H9 (cell line): ENCODE measurements around the gene XPR1. TPM values are rescaled to one million over a fixed set of nuclear protein-coding genes. Genes with fewer than 3 reads are reported as not detected.

Experiments used
- DNase-seq: peaks from one replicate; pipeline ENCODE4 v3.0.0-alpha.2; 2017
- H2AFZ ChIP-seq: one replicate; pipeline ENCODE4 v1.6.1; 2013; ENCODE audit warnings: mild to moderate bottlenecking, low read length, control low read depth, moderate library complexity
- H2AK5ac ChIP-seq: 2 replicates; pipeline ENCODE4 v1.6.1; 2013; ENCODE audit warnings: low read length, control low read depth, mixed read lengths; ENCODE audit not compliant: insufficient read length
- H2BK120ac ChIP-seq: one replicate; pipeline ENCODE4 v1.6.1; 2013; ENCODE audit warnings: low read depth, mild to moderate bottlenecking, low read length, control low read depth, inconsistent platforms; ENCODE audit not compliant: poor library complexity, severe bottlenecking
- H2BK12ac ChIP-seq: 2 replicates; pipeline ENCODE4 v1.6.1; 2013; ENCODE audit warnings: low read length, control low read depth, mixed read lengths, low read depth; ENCODE audit not compliant: insufficient read length
- H2BK15ac ChIP-seq: 2 replicates; pipeline ENCODE4 v1.6.1; 2013; ENCODE audit warnings: low read depth, low read length, control low read depth
- H2BK20ac ChIP-seq: one replicate; pipeline ENCODE4 v1.6.1; 2013; ENCODE audit warnings: low read depth, mild to moderate bottlenecking, low read length, control low read depth, inconsistent platforms; ENCODE audit not compliant: poor library complexity, severe bottlenecking
- H2BK5ac ChIP-seq: 2 replicates; pipeline ENCODE4 v1.6.1; 2013; ENCODE audit warnings: low read length, control low read depth, mixed read lengths; ENCODE audit not compliant: insufficient read length
- H3K14ac ChIP-seq: 2 replicates; pipeline ENCODE4 v1.6.1; 2013; ENCODE audit warnings: low read length, control low read depth; ENCODE audit not compliant: insufficient read depth
- H3K18ac ChIP-seq: 2 replicates; pipeline ENCODE4 v1.6.1; 2013; ENCODE audit warnings: low read depth, mild to moderate bottlenecking, mixed read lengths, low read length, control low read depth; ENCODE audit not compliant: insufficient read length
- H3K23ac ChIP-seq: 2 replicates; pipeline ENCODE4 v1.6.1; 2013; ENCODE audit warnings: low read length, control low read depth, mixed read lengths, low read depth; ENCODE audit not compliant: insufficient read length
- H3K23me2 ChIP-seq: 2 replicates; pipeline ENCODE4 v1.6.1; 2013; ENCODE audit warnings: low read depth, mild to moderate bottlenecking, mixed read lengths, low read length, control low read depth; ENCODE audit not compliant: insufficient read length, poor library complexity, severe bottlenecking
- H3K27ac ChIP-seq: 2 replicates; pipeline ENCODE4 v1.5.1; 2013; ENCODE audit warnings: low read length, control low read depth, mixed read lengths, low read depth; ENCODE audit not compliant: insufficient read length
- H3K27me3 ChIP-seq: 2 replicates; pipeline ENCODE4 v1.6.1; 2013; ENCODE audit warnings: low read length, control low read depth, inconsistent platforms; ENCODE audit not compliant: insufficient read depth
- H3K4ac ChIP-seq: 2 replicates; pipeline ENCODE4 v1.6.1; 2013; ENCODE audit warnings: low read depth, mild to moderate bottlenecking, control low read depth, inconsistent platforms, low read length, moderate library complexity
- H3K4me1 ChIP-seq: 2 replicates; pipeline ENCODE4 v1.6.1; 2013; ENCODE audit warnings: low read length, control low read depth, inconsistent platforms; ENCODE audit not compliant: insufficient read depth
- H3K4me2 ChIP-seq: 2 replicates; pipeline ENCODE4 v1.6.1; 2013; ENCODE audit warnings: low read length, control low read depth, mixed read lengths; ENCODE audit not compliant: insufficient read length, insufficient read depth
- H3K56ac ChIP-seq: 2 replicates; pipeline ENCODE4 v1.6.1; 2013; ENCODE audit warnings: low read depth, mild to moderate bottlenecking, mixed read lengths, low read length, control low read depth; ENCODE audit not compliant: insufficient read length
- H3K79me1 ChIP-seq: 2 replicates; pipeline ENCODE4 v1.6.1; 2013; ENCODE audit warnings: low read depth, mild to moderate bottlenecking, moderate library complexity, low read length, control low read depth, inconsistent platforms; ENCODE audit not compliant: insufficient read depth, poor library complexity, severe bottlenecking
- H3K79me2 ChIP-seq: 2 replicates; pipeline ENCODE4 v1.6.1; 2013; ENCODE audit warnings: low read length, control low read depth, inconsistent platforms; ENCODE audit not compliant: insufficient read depth
- H3K9ac ChIP-seq: 2 replicates; pipeline ENCODE4 v1.6.1; 2013; ENCODE audit warnings: low read length, control low read depth, mixed read lengths; ENCODE audit not compliant: insufficient read length; ENCODE audit errors: extremely low read depth
- H3K9me3 ChIP-seq: one replicate; pipeline ENCODE4 v1.6.1; 2013; ENCODE audit warnings: low read depth, low read length, inconsistent platforms; ENCODE audit not compliant: control insufficient read depth
- H3T11ph ChIP-seq: one replicate; pipeline ENCODE4 v1.6.1; 2013; ENCODE audit warnings: mild to moderate bottlenecking, low read length, control low read depth, inconsistent platforms
- H4K20me1 ChIP-seq: one replicate; pipeline ENCODE4 v1.6.1; 2013; ENCODE audit not compliant: control insufficient read depth, insufficient read length, insufficient read depth
- H4K5ac ChIP-seq: 2 replicates; pipeline ENCODE4 v1.6.1; 2013; ENCODE audit warnings: low read depth, mild to moderate bottlenecking, mixed read lengths, low read length, control low read depth; ENCODE audit not compliant: insufficient read length
- H4K8ac ChIP-seq: replicated peaks from 2 replicates; pipeline ENCODE4 v1.6.1; 2013; ENCODE audit warnings: low read length, control low read depth, mixed read lengths, low read depth; ENCODE audit not compliant: insufficient read length
- H4K91ac ChIP-seq: 2 replicates; pipeline ENCODE4 v1.6.1; 2013; ENCODE audit warnings: low read depth, mild to moderate bottlenecking, moderate library complexity, mixed read lengths, low read length, control low read depth; ENCODE audit not compliant: insufficient read length
- H3K27ac Mint-ChIP-seq, 3 experiments: 2 replicates in 2 of 3; 3 replicates in 1 of 3; pipeline ENCODE4 v1.8.0; 2020 to 2021; ENCODE audit warnings: mixed read lengths in 3 of 3, mild to moderate bottlenecking in 1 of 3, moderate library complexity in 1 of 3
- H3K27me3 Mint-ChIP-seq: 2 replicates; pipeline ENCODE4 v1.8.0; 2021; ENCODE audit warnings: low read depth, mild to moderate bottlenecking, moderate library complexity, mixed read lengths
- H3K36me3 Mint-ChIP-seq, 3 experiments: 2 replicates in 2 of 3; 3 replicates in 1 of 3; pipeline ENCODE4 v1.8.0; 2020 to 2021; ENCODE audit warnings: low read depth in 3 of 3, mixed read lengths in 3 of 3; ENCODE audit not compliant: insufficient read depth in 1 of 3
- H3K4me1 Mint-ChIP-seq, 2 experiments: 2 replicates each; pipeline ENCODE4 v1.8.0; 2020; ENCODE audit warnings: mixed read lengths in 2 of 2
- H3K4me3 Mint-ChIP-seq, 2 experiments: 2 replicates in 1 of 2; 3 replicates in 1 of 2; pipeline ENCODE4 v1.8.0; 2020 to 2021; ENCODE audit warnings: mild to moderate bottlenecking in 2 of 2, mixed read lengths in 2 of 2, moderate library complexity in 1 of 2
- H3K9me3 Mint-ChIP-seq, 2 experiments: 2 replicates in 1 of 2; 3 replicates in 1 of 2; pipeline ENCODE4 v1.8.0; 2020; ENCODE audit warnings: mild to moderate bottlenecking in 2 of 2, mixed read lengths in 2 of 2, moderate library complexity in 1 of 2
- CTCF ChIP-seq: fragments of 200-600 bp; sonication (generic); conservative IDR thresholded peaks from 3 replicates; pipeline ENCODE4 v1.8.0; 2021; ENCODE audit warnings: antibody characterized with exemption, mild to moderate bottlenecking
- WGBS: extraction: QIAGEN DNeasy Blood & Tissue Kit; methylation state at CpG from one replicate; pipeline ENCODE4 v1.1.7; 2013; ENCODE audit warnings: missing lambda C conversion rate, low lambda C conversion rate, mixed read lengths; ENCODE audit not compliant: insufficient read length; ENCODE audit errors: extremely low coverage; 5-methylcytosine and 5-hydroxymethylcytosine counted together
- total RNA-seq: library from RNA; stranded (reverse); gene quantifications from 2 replicates; pipeline ENCODE4 v1.2.1, GENCODE V29; 2021

The XPR1 gene
- total RNA-seq, 1 experiment from 2014 or later = 34.1 TPM

- peak overlapping the region in 1 of 3 experiments; percentile 27; a peak in 1 of 7 replicates for H3K27ac Mint-ChIP-seq
- no peak overlapping the region for H2AK5ac ChIP-seq
- H3K4me1 ChIP-seq = no peaks in the 10 kb centered on the region
- H3K14ac ChIP-seq = no peak overlapping the region
- H3K4me1 Mint-ChIP-seq = no peaks in the 10 kb centered on the region
- H2BK5ac ChIP-seq = no peak overlapping the region
- no peaks in the 10 kb centered on the region for H3K27me3 Mint-ChIP-seq
- no peak overlapping the region for H3T11ph ChIP-seq
- no peaks in the 10 kb centered on the region for H3K79me1 ChIP-seq
- no peaks in the 10 kb centered on the region for H3K23me2 ChIP-seq
- H4K8ac ChIP-seq = no peak overlapping the region
- no peak overlapping the region for H2BK120ac ChIP-seq
- H3K4ac ChIP-seq = no peak overlapping the region
- TF ChIP-seq CTCF = no peak
- no peak overlapping the region for H3K18ac ChIP-seq
- H3K4me2 ChIP-seq = no peak overlapping the region
- no peak overlapping the region for H2BK20ac ChIP-seq
- no peak overlapping the region for H2AFZ ChIP-seq
- H2BK15ac ChIP-seq = no peak overlapping the region
- H3K27me3 ChIP-seq = no peaks in the 10 kb centered on the region
- no peaks in the 10 kb centered on the region for H3K9me3 ChIP-seq
- H3K79me2 ChIP-seq = no peaks in the 10 kb centered on the region
- no peaks in the 10 kb centered on the region for H4K20me1 ChIP-seq
- H4K5ac ChIP-seq = no peak overlapping the region
- no peak overlapping the region for H3K23ac ChIP-seq
- H2BK12ac ChIP-seq = no peak overlapping the region
- no peak overlapping the region for H4K91ac ChIP-seq
- no peak overlapping the region for H3K27ac ChIP-seq
- H3K4me3 Mint-ChIP-seq = no peak overlapping the region
- H3K56ac ChIP-seq = no peak overlapping the region
- WGBS = no CpG with 5 or more reads among the region's 3 CpGs
- no peak for DNase-seq
- H3K9ac ChIP-seq = no peak overlapping the region
- H3K9me3 Mint-ChIP-seq = no peaks in the 10 kb centered on the region
- H3K36me3 Mint-ChIP-seq = peaks cover 0 to 5% (median 5%) of the 10 kb centered on the region in 3 experiments; a peak in 3 of 7 replicates
Observed at GRCh38 chr1:180785291-180785690, 153.5 kb downstream of the XPR1 start.
